Panc1 (cell line): ENCODE results near the gene ABLIM2.

Source experiments
- SIN3A ChIP-seq: IDR thresholded peaks from 2 replicates; pipeline ENCODE4 v1.6.1; 2012; ENCODE audit warnings: low read depth, mild to moderate bottlenecking, low read length, moderate library complexity, borderline replicate concordance; ENCODE audit not compliant: insufficient read depth
- TF ChIP-seq, protein P1 (sequence below): fragments of 450-650 bp; IDR thresholded peaks from 2 replicates; pipeline ENCODE4 v1.5.1; 2017; ENCODE audit warnings: mild to moderate bottlenecking
- TF ChIP-seq, protein P2 (sequence below), 2 experiments: IDR thresholded peaks; 2 replicates each; pipeline ENCODE4 v1.6.1; 2011 to 2012; ENCODE audit warnings: low read depth in 2 of 2, control low read depth in 1 of 2, low read length in 1 of 2, mild to moderate bottlenecking in 1 of 2, moderate library complexity in 1 of 2; ENCODE audit not compliant: insufficient read depth in 1 of 2

DNA sequence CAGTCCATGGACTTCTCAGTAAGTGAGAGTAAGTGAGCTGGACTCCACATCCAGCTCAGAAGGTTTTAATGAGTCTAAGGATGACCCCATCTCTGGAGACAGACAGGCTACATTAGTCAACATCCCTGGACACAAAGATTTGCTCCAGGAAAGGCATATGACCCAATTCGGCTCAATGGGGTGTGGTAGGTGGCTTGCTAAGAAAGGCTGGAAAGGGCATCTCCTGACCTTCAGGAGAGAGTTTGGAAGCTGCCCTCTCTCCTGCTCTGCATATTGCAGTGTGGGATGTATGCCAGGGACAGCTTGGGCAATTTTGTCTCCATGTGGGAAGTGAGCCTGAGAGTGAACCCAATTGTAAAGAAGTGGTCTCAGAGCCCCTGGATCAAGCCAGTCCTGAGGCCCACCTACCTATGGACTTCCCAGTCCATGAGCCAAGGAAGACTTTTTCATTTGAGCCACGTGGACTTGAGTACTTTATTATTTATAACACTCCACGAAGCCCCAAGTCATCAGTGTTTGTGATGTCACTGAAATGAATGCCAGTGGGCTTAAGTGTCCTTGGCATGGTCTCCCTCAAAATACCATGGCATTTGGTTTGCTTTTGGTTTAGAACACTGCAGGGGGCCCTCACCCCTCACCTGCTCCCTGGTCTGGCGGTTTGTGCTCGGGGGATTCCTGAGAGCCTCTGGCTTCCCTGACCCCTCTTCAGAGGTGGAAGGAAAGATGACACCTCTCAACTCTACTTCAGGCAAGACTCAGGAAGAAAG, 10.4 kb upstream of the ABLIM2 start:
- TF ChIP-seq, protein P1, sequence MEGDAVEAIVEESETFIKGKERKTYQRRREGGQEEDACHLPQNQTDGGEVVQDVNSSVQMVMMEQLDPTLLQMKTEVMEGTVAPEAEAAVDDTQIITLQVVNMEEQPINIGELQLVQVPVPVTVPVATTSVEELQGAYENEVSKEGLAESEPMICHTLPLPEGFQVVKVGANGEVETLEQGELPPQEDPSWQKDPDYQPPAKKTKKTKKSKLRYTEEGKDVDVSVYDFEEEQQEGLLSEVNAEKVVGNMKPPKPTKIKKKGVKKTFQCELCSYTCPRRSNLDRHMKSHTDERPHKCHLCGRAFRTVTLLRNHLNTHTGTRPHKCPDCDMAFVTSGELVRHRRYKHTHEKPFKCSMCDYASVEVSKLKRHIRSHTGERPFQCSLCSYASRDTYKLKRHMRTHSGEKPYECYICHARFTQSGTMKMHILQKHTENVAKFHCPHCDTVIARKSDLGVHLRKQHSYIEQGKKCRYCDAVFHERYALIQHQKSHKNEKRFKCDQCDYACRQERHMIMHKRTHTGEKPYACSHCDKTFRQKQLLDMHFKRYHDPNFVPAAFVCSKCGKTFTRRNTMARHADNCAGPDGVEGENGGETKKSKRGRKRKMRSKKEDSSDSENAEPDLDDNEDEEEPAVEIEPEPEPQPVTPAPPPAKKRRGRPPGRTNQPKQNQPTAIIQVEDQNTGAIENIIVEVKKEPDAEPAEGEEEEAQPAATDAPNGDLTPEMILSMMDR = no peak
- no peak for TF ChIP-seq SIN3A
- TF ChIP-seq, protein P2, sequence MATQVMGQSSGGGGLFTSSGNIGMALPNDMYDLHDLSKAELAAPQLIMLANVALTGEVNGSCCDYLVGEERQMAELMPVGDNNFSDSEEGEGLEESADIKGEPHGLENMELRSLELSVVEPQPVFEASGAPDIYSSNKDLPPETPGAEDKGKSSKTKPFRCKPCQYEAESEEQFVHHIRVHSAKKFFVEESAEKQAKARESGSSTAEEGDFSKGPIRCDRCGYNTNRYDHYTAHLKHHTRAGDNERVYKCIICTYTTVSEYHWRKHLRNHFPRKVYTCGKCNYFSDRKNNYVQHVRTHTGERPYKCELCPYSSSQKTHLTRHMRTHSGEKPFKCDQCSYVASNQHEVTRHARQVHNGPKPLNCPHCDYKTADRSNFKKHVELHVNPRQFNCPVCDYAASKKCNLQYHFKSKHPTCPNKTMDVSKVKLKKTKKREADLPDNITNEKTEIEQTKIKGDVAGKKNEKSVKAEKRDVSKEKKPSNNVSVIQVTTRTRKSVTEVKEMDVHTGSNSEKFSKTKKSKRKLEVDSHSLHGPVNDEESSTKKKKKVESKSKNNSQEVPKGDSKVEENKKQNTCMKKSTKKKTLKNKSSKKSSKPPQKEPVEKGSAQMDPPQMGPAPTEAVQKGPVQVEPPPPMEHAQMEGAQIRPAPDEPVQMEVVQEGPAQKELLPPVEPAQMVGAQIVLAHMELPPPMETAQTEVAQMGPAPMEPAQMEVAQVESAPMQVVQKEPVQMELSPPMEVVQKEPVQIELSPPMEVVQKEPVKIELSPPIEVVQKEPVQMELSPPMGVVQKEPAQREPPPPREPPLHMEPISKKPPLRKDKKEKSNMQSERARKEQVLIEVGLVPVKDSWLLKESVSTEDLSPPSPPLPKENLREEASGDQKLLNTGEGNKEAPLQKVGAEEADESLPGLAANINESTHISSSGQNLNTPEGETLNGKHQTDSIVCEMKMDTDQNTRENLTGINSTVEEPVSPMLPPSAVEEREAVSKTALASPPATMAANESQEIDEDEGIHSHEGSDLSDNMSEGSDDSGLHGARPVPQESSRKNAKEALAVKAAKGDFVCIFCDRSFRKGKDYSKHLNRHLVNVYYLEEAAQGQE (IDR thresholded peaks at IDR 0.05; ENCODE audit: insufficient read depth in 1 of 2, low read depth in 2 of 2, low read length in 1 of 2) = no peak
